WERI-Rb-1 (cell line): ENCODE results near the gene BARHL1.

ENCODE experiments used
- DNase-seq: peaks from one replicate; pipeline ENCODE4 v3.0.0-alpha.2; 2020
- H3K27ac ChIP-seq: fragments of 250-450 bp; sonication (Bioruptor Pico); 2 replicates; pipeline ENCODE4 v1.5.1; 2020; ENCODE audit warnings: mild to moderate bottlenecking, moderate library complexity
- H3K27me3 ChIP-seq: fragments of 250-450 bp; sonication (Bioruptor Pico); 2 replicates; pipeline ENCODE4 v1.5.1; 2021; ENCODE audit warnings: mild to moderate bottlenecking, low read depth, moderate library complexity; ENCODE audit not compliant: insufficient read depth, severe bottlenecking
- H3K36me3 ChIP-seq: fragments of 250-450 bp; sonication (Bioruptor Pico); 2 replicates; pipeline ENCODE4 v1.5.1; 2020; ENCODE audit warnings: mild to moderate bottlenecking, moderate library complexity
- H3K4me3 ChIP-seq: 2 replicates; pipeline ENCODE4 v1.5.1; 2011; ENCODE audit warnings: low read depth, mild to moderate bottlenecking, control low read depth, low read length
- H3K9me3 ChIP-seq: fragments of 250-450 bp; sonication (Bioruptor Pico); 2 replicates; pipeline ENCODE4 v1.5.1; 2021; ENCODE audit warnings: mild to moderate bottlenecking, moderate library complexity; ENCODE audit not compliant: severe bottlenecking
- TF ChIP-seq, protein P1 (sequence below): IDR thresholded peaks from 2 replicates; pipeline ENCODE4 v1.5.1; 2011; ENCODE audit warnings: low read depth, mild to moderate bottlenecking, control low read depth, inconsistent platforms, low read length

BARHL1 gene

GRCh38 chr9:132592451-132592850 lies 10.0 kb downstream of the BARHL1 start:
- Histone ChIP-seq H3K4me3 (no peak overlapping the region), H3K27ac (no peak overlapping the region), H3K9me3 (no peaks in the 10 kb centered on the region), H3K27me3 (peaks cover 61% of the 10 kb centered on the region), H3K36me3 (peaks cover 9% of the 10 kb centered on the region)
- DNase-seq, result no peak
- TF ChIP-seq, protein P1, sequence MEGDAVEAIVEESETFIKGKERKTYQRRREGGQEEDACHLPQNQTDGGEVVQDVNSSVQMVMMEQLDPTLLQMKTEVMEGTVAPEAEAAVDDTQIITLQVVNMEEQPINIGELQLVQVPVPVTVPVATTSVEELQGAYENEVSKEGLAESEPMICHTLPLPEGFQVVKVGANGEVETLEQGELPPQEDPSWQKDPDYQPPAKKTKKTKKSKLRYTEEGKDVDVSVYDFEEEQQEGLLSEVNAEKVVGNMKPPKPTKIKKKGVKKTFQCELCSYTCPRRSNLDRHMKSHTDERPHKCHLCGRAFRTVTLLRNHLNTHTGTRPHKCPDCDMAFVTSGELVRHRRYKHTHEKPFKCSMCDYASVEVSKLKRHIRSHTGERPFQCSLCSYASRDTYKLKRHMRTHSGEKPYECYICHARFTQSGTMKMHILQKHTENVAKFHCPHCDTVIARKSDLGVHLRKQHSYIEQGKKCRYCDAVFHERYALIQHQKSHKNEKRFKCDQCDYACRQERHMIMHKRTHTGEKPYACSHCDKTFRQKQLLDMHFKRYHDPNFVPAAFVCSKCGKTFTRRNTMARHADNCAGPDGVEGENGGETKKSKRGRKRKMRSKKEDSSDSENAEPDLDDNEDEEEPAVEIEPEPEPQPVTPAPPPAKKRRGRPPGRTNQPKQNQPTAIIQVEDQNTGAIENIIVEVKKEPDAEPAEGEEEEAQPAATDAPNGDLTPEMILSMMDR, result no peak

DNA sequence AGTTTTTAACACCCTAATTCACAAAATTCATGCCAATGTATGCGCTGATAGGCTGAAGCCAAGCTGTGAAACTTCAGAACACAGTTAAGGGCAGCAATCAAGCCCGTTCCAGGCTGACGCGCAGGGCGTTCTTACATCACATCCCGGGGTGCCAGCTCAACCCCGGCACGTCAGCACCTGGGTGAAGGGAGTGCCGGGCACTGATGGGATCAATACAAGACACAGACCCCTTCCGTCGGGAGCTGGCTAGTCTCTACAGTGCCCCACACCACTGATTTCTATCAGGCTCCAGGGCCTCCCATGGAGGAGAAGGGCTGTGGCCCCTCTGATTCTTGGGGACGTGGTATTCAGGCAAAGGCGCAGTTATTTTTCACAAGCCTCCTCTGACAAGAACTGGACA lies 12.0 kb downstream of the BARHL1 start:
- DNase-seq, result no peak
- H3K9me3 ChIP-seq, result no peaks in the 10 kb centered on the region
- no peak overlapping the region for H3K27ac ChIP-seq
- no peak overlapping the region for H3K4me3 ChIP-seq
- H3K36me3 ChIP-seq, result peaks cover 9% of the 10 kb centered on the region
- H3K27me3 ChIP-seq, result peaks cover 42% of the 10 kb centered on the region
- TF ChIP-seq, protein P1, result no peak

DNA sequence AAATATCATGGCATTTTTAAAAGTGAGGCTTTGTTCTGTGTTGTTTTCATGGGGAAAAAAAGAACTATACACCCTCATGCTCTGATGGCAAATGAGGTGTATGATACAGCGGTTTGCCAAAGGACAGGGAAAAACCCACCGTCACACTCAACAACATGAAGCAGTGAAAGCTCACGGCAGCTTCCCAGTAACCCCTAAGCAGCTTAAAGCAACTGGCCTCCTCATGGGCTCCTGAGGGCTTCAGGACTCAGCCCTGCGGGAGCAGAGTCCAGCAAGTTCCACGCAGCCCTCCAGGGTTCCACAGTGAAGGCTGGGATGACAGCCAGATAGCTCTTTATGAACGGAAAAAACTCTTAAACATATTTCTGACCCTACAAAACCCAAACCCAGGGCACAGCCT lies 12.9 kb downstream of the BARHL1 start:
- H3K4me3 ChIP-seq, result no peak overlapping the region
- no peak overlapping the region for H3K27ac ChIP-seq
- TF ChIP-seq, protein P1, result no peak
- H3K9me3 ChIP-seq, result no peaks in the 10 kb centered on the region
- peak; percentile 66 for DNase-seq
- H3K27me3 ChIP-seq, result peaks cover 33% of the 10 kb centered on the region
- peaks cover 9% of the 10 kb centered on the region for H3K36me3 ChIP-seq

DNA sequence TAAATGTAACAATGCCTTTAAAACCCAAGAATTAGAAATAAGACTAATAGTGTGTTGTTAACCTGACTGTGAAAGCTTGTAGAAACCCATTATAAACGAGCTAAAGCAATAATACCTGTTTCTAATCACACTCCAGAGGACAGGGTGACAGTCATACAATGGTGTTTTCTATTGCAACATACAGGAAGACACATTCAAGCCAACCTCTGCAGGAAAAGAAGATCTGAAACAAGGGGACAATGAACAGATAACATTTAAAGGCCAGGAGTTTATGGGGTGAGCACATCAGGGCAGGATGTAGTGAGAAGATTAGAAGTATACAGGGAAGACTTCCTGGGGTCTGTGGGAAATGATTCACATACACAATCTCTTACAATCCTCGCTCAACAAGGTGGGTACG lies 13.8 kb downstream of the BARHL1 start:
- H3K36me3 ChIP-seq, result peaks cover 16% of the 10 kb centered on the region
- no peak overlapping the region for H3K4me3 ChIP-seq
- DNase-seq, result no peak

DNA sequence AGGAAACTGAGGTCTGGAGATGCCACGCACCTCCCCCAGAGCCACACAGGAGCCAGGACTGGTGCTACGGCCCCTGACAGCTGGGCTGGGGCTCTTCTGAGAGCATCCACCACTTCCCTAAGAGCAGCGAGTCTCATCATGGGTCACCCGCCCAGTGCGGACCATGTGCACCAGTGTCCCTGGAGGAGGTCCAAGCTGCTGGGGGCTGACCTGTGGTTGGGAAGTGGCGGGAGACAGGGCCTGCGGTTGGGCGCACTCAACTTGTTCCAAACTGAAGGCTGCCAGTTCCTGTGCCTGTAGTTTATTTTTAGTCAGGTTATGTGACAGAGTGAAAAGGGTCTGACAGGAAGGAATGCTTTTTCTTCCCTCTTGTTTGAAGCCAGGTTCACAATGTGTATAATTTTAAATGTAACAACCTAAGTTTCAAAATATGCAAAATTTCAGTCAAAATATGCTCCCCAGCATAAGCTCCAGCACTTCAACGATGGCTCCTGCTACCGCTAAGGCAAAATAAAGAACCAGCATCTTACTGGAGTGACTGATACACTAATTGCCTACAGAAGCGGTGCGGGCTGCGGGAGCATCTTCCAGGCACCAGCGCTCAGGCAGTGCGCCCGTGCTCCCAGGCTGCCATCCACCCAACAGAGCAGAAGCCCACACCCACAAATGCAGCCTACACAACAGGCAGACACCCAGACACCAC lies 14.8 kb downstream of the BARHL1 start:
- TF ChIP-seq, protein P1, result no peak
- no peaks in the 10 kb centered on the region for H3K9me3 ChIP-seq
- no peak overlapping the region for H3K4me3 ChIP-seq
- H3K27me3 ChIP-seq, result peaks cover 14% of the 10 kb centered on the region
- H3K36me3 ChIP-seq, result peaks cover 18% of the 10 kb centered on the region
- H3K27ac ChIP-seq, result no peak overlapping the region
- no peak for DNase-seq

More for the DNA sequence above, 13.8 kb downstream of the BARHL1 start:
- peaks cover 24% of the 10 kb centered on the region for H3K27me3 ChIP-seq
- TF ChIP-seq, protein P1, result no peak
- H3K9me3 ChIP-seq, result no peaks in the 10 kb centered on the region
- no peak overlapping the region for H3K27ac ChIP-seq
